ENCODE results near the gene G6PC2. TPM values are rescaled to one million over a fixed set of nuclear protein-coding genes. Genes with fewer than 3 reads are reported as not detected.
A peak's percentile ranks its signal among the peaks of the same experiment; 100 is the strongest.

G6PC2 gene, protein sequence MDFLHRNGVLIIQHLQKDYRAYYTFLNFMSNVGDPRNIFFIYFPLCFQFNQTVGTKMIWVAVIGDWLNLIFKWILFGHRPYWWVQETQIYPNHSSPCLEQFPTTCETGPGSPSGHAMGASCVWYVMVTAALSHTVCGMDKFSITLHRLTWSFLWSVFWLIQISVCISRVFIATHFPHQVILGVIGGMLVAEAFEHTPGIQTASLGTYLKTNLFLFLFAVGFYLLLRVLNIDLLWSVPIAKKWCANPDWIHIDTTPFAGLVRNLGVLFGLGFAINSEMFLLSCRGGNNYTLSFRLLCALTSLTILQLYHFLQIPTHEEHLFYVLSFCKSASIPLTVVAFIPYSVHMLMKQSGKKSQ
- under 1 TPM in 1 of 7 donors, not detected in 6; 0.57 TPM for total RNA-seq
- polyA plus RNA-seq = not detected
- long read RNA-seq, donor 1 = 0 reads
- long read RNA-seq, donor 2 = 0 reads
- long read RNA-seq, donor 3 = 0 reads

GRCh38 chr2:168901003-168901402 is at the start of gene G6PC2:
Gene G6PC2, plus strand, starts transcription at chr2:168901291. Its CDS starts 41 bp downstream, at chr2:168901332.
- intact Hi-C loops (cut with DNase I) = no loop called here
- H3K27me3 ChIP-seq = no peaks in the 10 kb centered on the region
- no peak within 1 kb of the TSS for H3K27ac ChIP-seq
- no peak for DNase-seq
- no peaks in the 10 kb centered on the region for H3K9me3 ChIP-seq
- 13 to 30% (median 22%) methylated on average over 5 of the region's 5 CpGs for WGBS, 3 donors
- TF ChIP-seq, protein P1, sequence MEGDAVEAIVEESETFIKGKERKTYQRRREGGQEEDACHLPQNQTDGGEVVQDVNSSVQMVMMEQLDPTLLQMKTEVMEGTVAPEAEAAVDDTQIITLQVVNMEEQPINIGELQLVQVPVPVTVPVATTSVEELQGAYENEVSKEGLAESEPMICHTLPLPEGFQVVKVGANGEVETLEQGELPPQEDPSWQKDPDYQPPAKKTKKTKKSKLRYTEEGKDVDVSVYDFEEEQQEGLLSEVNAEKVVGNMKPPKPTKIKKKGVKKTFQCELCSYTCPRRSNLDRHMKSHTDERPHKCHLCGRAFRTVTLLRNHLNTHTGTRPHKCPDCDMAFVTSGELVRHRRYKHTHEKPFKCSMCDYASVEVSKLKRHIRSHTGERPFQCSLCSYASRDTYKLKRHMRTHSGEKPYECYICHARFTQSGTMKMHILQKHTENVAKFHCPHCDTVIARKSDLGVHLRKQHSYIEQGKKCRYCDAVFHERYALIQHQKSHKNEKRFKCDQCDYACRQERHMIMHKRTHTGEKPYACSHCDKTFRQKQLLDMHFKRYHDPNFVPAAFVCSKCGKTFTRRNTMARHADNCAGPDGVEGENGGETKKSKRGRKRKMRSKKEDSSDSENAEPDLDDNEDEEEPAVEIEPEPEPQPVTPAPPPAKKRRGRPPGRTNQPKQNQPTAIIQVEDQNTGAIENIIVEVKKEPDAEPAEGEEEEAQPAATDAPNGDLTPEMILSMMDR (IDR thresholded peaks at IDR 0.05) = no peak
- no peak for TF ChIP-seq POLR2A (IDR thresholded peaks at IDR 0.05)
- TF ChIP-seq EP300 (IDR thresholded peaks at IDR 0.05) = no peak
- no peaks in the 10 kb centered on the region for H3K4me1 ChIP-seq (ENCODE audit: insufficient read depth)
- H3K4me3 ChIP-seq = no peak within 1 kb of the TSS
- H3K36me3 ChIP-seq = no peaks in the 10 kb centered on the region

DNA sequence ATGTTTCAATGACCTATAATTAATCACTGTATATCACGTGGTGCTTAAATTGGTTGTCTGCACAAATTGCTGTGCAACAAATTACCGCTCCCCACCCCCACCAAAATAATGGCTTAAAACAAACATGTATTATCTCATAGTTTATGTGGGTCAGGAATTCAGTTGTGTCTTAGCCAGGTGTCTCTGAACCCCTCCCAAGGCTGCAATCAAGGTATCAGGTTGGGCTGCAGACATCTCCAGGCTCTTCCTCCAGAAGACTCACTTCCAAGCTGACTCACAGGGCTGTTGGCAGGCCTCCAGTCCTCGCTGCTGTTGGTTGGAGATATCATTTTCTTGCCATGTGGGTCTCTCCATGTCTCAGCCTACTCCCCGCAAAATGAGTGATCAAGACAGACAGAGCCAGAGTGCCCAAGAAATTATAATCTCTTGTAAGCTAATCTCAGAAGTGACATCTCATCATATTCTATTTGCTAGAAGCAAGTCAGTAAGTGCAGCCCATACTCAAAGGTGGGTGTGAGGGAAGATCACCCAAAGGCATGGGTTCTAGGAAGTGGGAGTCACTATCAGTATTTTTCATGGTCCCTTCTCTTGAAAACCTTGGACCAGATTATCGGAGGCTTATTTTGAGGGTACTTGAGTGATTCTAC is 49.3 kb upstream of the G6PC2 start:
- H3K4me1 ChIP-seq (ENCODE audit: insufficient read depth) = no peaks in the 10 kb centered on the region
- 78 to 81% (median 81%) methylated on average over 5 of the region's 5 CpGs for WGBS, 3 donors
- no peaks in the 10 kb centered on the region for H3K36me3 ChIP-seq
- no peaks in the 10 kb centered on the region for H3K27me3 ChIP-seq
- DNase-seq = peak; percentile 23 to 55 (median 37)
- no peak overlapping the region for H3K4me3 ChIP-seq
- no peaks in the 10 kb centered on the region for H3K9me3 ChIP-seq
- TF ChIP-seq EP300 (IDR thresholded peaks at IDR 0.05) = no peak
- no peak for TF ChIP-seq POLR2A (IDR thresholded peaks at IDR 0.05)
- TF ChIP-seq, protein P1 (IDR thresholded peaks at IDR 0.05) = no peak
- H3K27ac ChIP-seq = no peak overlapping the region
- intact Hi-C loops (cut with DNase I) = no loop called here

- Histone ChIP-seq H3K36me3 (no peaks in the 10 kb centered on the region), H3K4me1 (ENCODE audit: insufficient read depth) (no peaks in the 10 kb centered on the region), H3K27me3 (no peaks in the 10 kb centered on the region), H3K4me3 (no peak overlapping the region), H3K9me3 (no peaks in the 10 kb centered on the region), H3K27ac (no peak overlapping the region)
- intact Hi-C loops (cut with DNase I) = no loop called here
- TF ChIP-seq, protein P1 (IDR thresholded peaks at IDR 0.05) = no peak
- TF ChIP-seq POLR2A (IDR thresholded peaks at IDR 0.05) (no peak), EP300 (IDR thresholded peaks at IDR 0.05) (no peak)
- WGBS, 3 donors = 32 to 69% (median 59%) methylated on average over 3 of the region's 3 CpGs
- DNase-seq = no peak
Measured at GRCh38 chr2:168852481-168852880, 48.6 kb upstream of the G6PC2 start.

DNA sequence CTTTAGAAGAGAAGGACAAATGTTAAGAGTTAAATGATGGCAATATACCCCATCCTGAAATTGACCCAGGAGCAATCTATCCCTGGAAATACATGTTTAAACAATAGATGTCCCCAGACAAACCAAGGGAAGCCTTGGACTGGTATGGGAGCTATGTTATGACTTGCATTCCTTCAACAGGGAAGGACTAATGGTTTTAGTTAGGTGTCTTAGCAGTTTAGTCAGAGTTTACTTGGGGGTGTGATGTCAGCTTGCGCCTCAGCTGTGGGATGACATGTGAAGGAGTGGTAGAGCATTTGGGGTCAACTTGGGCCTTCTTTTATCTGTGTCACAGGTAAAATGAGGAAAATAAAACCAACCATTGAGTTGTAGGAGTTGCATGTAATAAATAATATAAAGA is 47.6 kb upstream of the G6PC2 start:
- no peaks in the 10 kb centered on the region for H3K36me3 ChIP-seq
- intact Hi-C loops (cut with DNase I) = no loop called here
- TF ChIP-seq, protein P1 (IDR thresholded peaks at IDR 0.05) = no peak
- TF ChIP-seq EP300 (IDR thresholded peaks at IDR 0.05) (no peak), POLR2A (IDR thresholded peaks at IDR 0.05) (no peak)

More for the DNA sequence above, 47.6 kb upstream of the G6PC2 start:
- Histone ChIP-seq H3K4me3 (no peak overlapping the region), H3K9me3 (no peaks in the 10 kb centered on the region), H3K4me1 (ENCODE audit: insufficient read depth) (no peaks in the 10 kb centered on the region), H3K27me3 (no peaks in the 10 kb centered on the region), H3K27ac (no peak overlapping the region)
- no peak for DNase-seq
- WGBS, 3 donors = 95 to 98% (median 97%) methylated on average over 1 of the region's 1 CpG

All from ovary (tissue), 10 donors.